WTC11 (cell line): ENCODE results near the gene DRD2. TPM values are rescaled to one million over a fixed set of nuclear protein-coding genes. Genes with fewer than 3 reads are reported as not detected.

Experiments
- ATAC-seq: fragments of 200-7000 bp; cut with Tn5 transposase; 2 replicates; pipeline ENCODE4 v1.10.0; 2021; ENCODE audit warnings: mild to moderate bottlenecking, moderate library complexity
- CTCF ChIA-PET: fragments of 300-600 bp; sonication (Branson Sonifier 250); formaldehyde crosslinking; loops from one replicate; lab custom pipeline; 2021; ENCODE audit warnings: antibody characterized with exemption; lab: Charles Lee
- POLR2A ChIA-PET: fragments of 350-600 bp; sonication (Branson Sonifier 250); formaldehyde crosslinking; loops from one replicate; lab custom pipeline; 2021; ENCODE audit warnings: antibody characterized with exemption; lab: Charles Lee
- DNase-seq: peaks from one replicate; pipeline ENCODE4 v3.0.0; 2021; ENCODE audit warnings: low spot score
- H3K27ac Mint-ChIP-seq: 2 replicates; pipeline ENCODE4 v1.8.0; 2021; ENCODE audit warnings: mixed read lengths
- H3K27me3 Mint-ChIP-seq: 2 replicates; pipeline ENCODE4 v1.8.0; 2021; ENCODE audit warnings: low read depth, mild to moderate bottlenecking, moderate library complexity, mixed read lengths
- H3K36me3 Mint-ChIP-seq: 2 replicates; pipeline ENCODE4 v1.8.0; 2021; ENCODE audit warnings: mixed read lengths
- H3K4me1 Mint-ChIP-seq: 2 replicates; pipeline ENCODE4 v1.8.0; 2022; ENCODE audit warnings: mixed read lengths
- H3K4me3 Mint-ChIP-seq: 2 replicates; pipeline ENCODE4 v1.8.0; 2021; ENCODE audit warnings: mild to moderate bottlenecking, moderate library complexity, mixed read lengths
- H3K9me3 Mint-ChIP-seq: 2 replicates; pipeline ENCODE4 v1.8.0; 2021; ENCODE audit warnings: mixed read lengths
- EMX1 ChIP-seq: fragments of 250-450 bp; sonication (Bioruptor Pico); IDR thresholded peaks from 2 replicates; pipeline ENCODE4 v1.8.0; 2021; ENCODE audit warnings: mild to moderate bottlenecking
- ESRRA ChIP-seq: sonication (generic); formaldehyde crosslinking; IDR thresholded peaks from 2 replicates; pipeline ENCODE4 v1.8.1; 2022; ENCODE audit warnings: mild to moderate bottlenecking, missing genetic modification reagents, borderline replicate concordance
- ETV6 ChIP-seq: sonication (generic); formaldehyde crosslinking; IDR thresholded peaks from 2 replicates; pipeline ENCODE4 v1.8.1; 2022; ENCODE audit warnings: mild to moderate bottlenecking, missing genetic modification reagents
- NFYB ChIP-seq: sonication (generic); formaldehyde crosslinking; conservative IDR thresholded peaks from 2 replicates; pipeline ENCODE4 v1.8.0; 2022; ENCODE audit warnings: low read depth, missing genetic modification reagents
- OVOL2 ChIP-seq: fragments of 250-450 bp; sonication (Bioruptor Pico); IDR thresholded peaks from 2 replicates; pipeline ENCODE4 v1.9.0; 2021; ENCODE audit warnings: mild to moderate bottlenecking, borderline replicate concordance
- TP53 ChIP-seq: sonication (generic); formaldehyde crosslinking; IDR thresholded peaks from 2 replicates; pipeline ENCODE4 v1.8.1; 2023; ENCODE audit warnings: mild to moderate bottlenecking, missing genetic modification reagents
- ZNF232 ChIP-seq: sonication (generic); formaldehyde crosslinking; IDR thresholded peaks from 2 replicates; pipeline ENCODE4 v1.8.0; 2022; ENCODE audit warnings: mild to moderate bottlenecking, missing genetic modification reagents
- ZNF263 ChIP-seq: sonication (generic); formaldehyde crosslinking; IDR thresholded peaks from 2 replicates; pipeline ENCODE4 v1.8.1; 2022; ENCODE audit warnings: low read depth, mild to moderate bottlenecking, moderate library complexity, missing genetic modification reagents
- ZNF416 ChIP-seq: fragments of 250-450 bp; sonication (Bioruptor Pico); IDR thresholded peaks from 2 replicates; pipeline ENCODE4 v1.9.0; 2021; ENCODE audit warnings: mild to moderate bottlenecking, inconsistent platforms
- ZNF423 ChIP-seq: fragments of 250-450 bp; sonication (Bioruptor Pico); IDR thresholded peaks from 2 replicates; pipeline ENCODE4 v2.1.2; 2022; ENCODE audit warnings: mild to moderate bottlenecking, moderate library complexity
- total RNA-seq: library from RNA; stranded (reverse); gene quantifications from 3 replicates; pipeline ENCODE4 v1.2.3, GENCODE V29; 2021
- TF ChIP-seq, protein P1 (sequence below): sonication (generic); formaldehyde crosslinking; IDR thresholded peaks from 2 replicates; pipeline ENCODE4 v1.8.1; 2022; ENCODE audit warnings: missing genetic modification reagents, borderline replicate concordance
- TF ChIP-seq, protein P2 (sequence below): sonication (generic); formaldehyde crosslinking; conservative IDR thresholded peaks from 2 replicates; pipeline ENCODE4 v1.8.1; 2023; ENCODE audit warnings: mild to moderate bottlenecking, low read depth, missing genetic modification reagents, moderate library complexity
- TF ChIP-seq, protein P3 (sequence below): sonication (generic); formaldehyde crosslinking; IDR thresholded peaks from 2 replicates; pipeline ENCODE4 v1.8.1; 2022; ENCODE audit warnings: mild to moderate bottlenecking, missing genetic modification reagents, moderate library complexity, borderline replicate concordance
- TF ChIP-seq, protein P4 (sequence below): sonication (generic); formaldehyde crosslinking; IDR thresholded peaks from 2 replicates; pipeline ENCODE4 v1.8.1; 2023; ENCODE audit warnings: mild to moderate bottlenecking, missing genetic modification reagents, moderate library complexity
- TF ChIP-seq, protein P5 (sequence below): fragments of 250-450 bp; sonication (Bioruptor Pico); IDR thresholded peaks from 2 replicates; pipeline ENCODE4 v1.9.0; 2021; ENCODE audit warnings: moderate library complexity, mild to moderate bottlenecking, inconsistent platforms, borderline replicate concordance
- TF ChIP-seq, protein P6 (sequence below): fragments of 200-600 bp; IDR thresholded peaks from 2 replicates; pipeline ENCODE4 v1.8.0; 2022; ENCODE audit warnings: antibody characterized with exemption
- TF ChIP-seq, protein P7 (sequence below): sonication (generic); formaldehyde crosslinking; IDR thresholded peaks from 2 replicates; pipeline ENCODE4 v1.8.0; 2022; ENCODE audit warnings: missing genetic modification reagents
- TF ChIP-seq, protein P8 (sequence below): fragments of 250-450 bp; sonication (Bioruptor Pico); IDR thresholded peaks from 2 replicates; pipeline ENCODE4 v1.9.0; 2021; ENCODE audit warnings: mild to moderate bottlenecking

Gene DRD2
- total RNA-seq, 1 experiment from 2014 or later, result 0.20 TPM

DNA sequence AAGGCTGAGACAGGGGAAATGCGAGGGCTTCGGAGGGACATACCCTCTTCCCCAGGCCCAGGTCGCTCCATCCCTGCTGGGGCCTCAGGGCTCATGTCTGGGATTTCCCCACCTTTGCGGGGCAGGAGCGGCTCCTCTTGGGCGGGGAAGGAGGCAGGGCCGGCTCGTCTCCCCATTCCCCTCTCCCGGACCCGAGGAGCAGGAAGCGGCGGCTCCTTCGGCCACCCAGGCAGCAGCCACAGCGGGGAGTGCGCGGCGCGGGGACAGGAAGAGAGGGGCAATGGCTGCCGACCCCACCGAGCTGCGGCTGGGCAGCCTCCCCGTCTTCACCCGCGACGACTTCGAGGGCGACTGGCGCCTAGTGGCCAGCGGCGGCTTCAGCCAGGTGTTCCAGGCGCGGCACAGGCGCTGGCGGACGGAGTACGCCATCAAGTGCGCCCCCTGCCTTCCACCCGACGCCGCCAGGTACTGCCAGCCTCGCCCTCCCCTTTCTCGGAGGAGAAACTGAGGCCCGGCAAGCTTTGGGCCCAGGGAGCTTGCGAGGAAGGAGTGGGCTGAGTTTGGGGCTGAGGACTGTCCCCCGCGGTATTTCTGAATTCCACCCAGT, 87.5 kb downstream of the DRD2 start, which contains the start of gene ANKK1:
Gene ANKK1, plus strand, starts transcription at position 175 of the 607 bp plus-strand sequence. Its CDS starts 106 bp downstream, at position 281.
- ATAC-seq (peak; percentile 88), DNase-seq (peak; percentile 80)
- Mint-ChIP-seq H3K4me1 (peaks cover 12% of the 10 kb centered on the region), H3K27ac (no peak within 1 kb of the TSS), H3K9me3 (no peaks in the 10 kb centered on the region), H3K27me3 (peaks cover 6% of the 10 kb centered on the region; the same call in 1 of the 2 replicates), H3K36me3 (no peaks in the 10 kb centered on the region), H3K4me3 (peak within 1 kb of the TSS; percentile 43)
- ChIA-PET CTCF (interaction anchor here (0.6 to 1.4 kb wide), 14 partner anchors 10 to 343 kb away, joined by 3 to 13 read pairs (median 3); partner anchors contain the start of gene TTC12), POLR2A (no interaction called here)
- TF ChIP-seq, protein P1, sequence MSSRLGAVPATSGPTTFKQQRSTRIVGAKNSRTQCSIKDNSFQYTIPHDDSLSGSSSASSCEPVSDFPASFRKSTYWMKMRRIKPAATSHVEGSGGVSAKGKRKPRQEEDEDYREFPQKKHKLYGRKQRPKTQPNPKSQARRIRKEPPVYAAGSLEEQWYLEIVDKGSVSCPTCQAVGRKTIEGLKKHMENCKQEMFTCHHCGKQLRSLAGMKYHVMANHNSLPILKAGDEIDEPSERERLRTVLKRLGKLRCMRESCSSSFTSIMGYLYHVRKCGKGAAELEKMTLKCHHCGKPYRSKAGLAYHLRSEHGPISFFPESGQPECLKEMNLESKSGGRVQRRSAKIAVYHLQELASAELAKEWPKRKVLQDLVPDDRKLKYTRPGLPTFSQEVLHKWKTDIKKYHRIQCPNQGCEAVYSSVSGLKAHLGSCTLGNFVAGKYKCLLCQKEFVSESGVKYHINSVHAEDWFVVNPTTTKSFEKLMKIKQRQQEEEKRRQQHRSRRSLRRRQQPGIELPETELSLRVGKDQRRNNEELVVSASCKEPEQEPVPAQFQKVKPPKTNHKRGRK, result no peak
- TF ChIP-seq ZNF232 (CRISPR knock-in tag) (peak; percentile 35; the same call in 1 of the 2 replicates), ZNF416 (CRISPR knock-in tag) (no peak; the same call in 1 of the 2 replicates), EMX1 (CRISPR knock-in tag) (no peak), OVOL2 (CRISPR knock-in tag) (no peak), ZNF263 (CRISPR knock-in tag) (no peak), ESRRA (CRISPR knock-in tag) (peak; percentile 74; the same call in 1 of the 2 replicates), TP53 (CRISPR knock-in tag) (peak; percentile 81; the same call in 1 of the 2 replicates), ZNF423 (CRISPR knock-in tag) (peak; percentile 66), NFYB (peak; percentile 33; the same call in 1 of the 2 replicates), ETV6 (peak; percentile 82; the same call in 1 of the 2 replicates)
- TF ChIP-seq, protein P2, sequence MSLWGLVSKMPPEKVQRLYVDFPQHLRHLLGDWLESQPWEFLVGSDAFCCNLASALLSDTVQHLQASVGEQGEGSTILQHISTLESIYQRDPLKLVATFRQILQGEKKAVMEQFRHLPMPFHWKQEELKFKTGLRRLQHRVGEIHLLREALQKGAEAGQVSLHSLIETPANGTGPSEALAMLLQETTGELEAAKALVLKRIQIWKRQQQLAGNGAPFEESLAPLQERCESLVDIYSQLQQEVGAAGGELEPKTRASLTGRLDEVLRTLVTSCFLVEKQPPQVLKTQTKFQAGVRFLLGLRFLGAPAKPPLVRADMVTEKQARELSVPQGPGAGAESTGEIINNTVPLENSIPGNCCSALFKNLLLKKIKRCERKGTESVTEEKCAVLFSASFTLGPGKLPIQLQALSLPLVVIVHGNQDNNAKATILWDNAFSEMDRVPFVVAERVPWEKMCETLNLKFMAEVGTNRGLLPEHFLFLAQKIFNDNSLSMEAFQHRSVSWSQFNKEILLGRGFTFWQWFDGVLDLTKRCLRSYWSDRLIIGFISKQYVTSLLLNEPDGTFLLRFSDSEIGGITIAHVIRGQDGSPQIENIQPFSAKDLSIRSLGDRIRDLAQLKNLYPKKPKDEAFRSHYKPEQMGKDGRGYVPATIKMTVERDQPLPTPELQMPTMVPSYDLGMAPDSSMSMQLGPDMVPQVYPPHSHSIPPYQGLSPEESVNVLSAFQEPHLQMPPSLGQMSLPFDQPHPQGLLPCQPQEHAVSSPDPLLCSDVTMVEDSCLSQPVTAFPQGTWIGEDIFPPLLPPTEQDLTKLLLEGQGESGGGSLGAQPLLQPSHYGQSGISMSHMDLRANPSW, result no peak
- TF ChIP-seq, protein P3, sequence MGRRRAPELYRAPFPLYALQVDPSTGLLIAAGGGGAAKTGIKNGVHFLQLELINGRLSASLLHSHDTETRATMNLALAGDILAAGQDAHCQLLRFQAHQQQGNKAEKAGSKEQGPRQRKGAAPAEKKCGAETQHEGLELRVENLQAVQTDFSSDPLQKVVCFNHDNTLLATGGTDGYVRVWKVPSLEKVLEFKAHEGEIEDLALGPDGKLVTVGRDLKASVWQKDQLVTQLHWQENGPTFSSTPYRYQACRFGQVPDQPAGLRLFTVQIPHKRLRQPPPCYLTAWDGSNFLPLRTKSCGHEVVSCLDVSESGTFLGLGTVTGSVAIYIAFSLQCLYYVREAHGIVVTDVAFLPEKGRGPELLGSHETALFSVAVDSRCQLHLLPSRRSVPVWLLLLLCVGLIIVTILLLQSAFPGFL, result no peak
- TF ChIP-seq, protein P4, sequence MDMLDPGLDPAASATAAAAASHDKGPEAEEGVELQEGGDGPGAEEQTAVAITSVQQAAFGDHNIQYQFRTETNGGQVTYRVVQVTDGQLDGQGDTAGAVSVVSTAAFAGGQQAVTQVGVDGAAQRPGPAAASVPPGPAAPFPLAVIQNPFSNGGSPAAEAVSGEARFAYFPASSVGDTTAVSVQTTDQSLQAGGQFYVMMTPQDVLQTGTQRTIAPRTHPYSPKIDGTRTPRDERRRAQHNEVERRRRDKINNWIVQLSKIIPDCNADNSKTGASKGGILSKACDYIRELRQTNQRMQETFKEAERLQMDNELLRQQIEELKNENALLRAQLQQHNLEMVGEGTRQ, result no peak
- TF ChIP-seq, protein P5, sequence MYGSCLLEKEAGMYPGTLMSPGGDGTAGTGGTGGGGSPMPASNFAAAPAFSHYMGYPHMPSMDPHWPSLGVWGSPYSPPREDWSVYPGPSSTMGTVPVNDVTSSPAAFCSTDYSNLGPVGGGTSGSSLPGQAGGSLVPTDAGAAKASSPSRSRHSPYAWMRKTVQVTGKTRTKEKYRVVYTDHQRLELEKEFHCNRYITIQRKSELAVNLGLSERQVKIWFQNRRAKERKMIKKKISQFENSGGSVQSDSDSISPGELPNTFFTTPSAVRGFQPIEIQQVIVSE (CRISPR knock-in tag), result no peak
- TF ChIP-seq, protein P6, sequence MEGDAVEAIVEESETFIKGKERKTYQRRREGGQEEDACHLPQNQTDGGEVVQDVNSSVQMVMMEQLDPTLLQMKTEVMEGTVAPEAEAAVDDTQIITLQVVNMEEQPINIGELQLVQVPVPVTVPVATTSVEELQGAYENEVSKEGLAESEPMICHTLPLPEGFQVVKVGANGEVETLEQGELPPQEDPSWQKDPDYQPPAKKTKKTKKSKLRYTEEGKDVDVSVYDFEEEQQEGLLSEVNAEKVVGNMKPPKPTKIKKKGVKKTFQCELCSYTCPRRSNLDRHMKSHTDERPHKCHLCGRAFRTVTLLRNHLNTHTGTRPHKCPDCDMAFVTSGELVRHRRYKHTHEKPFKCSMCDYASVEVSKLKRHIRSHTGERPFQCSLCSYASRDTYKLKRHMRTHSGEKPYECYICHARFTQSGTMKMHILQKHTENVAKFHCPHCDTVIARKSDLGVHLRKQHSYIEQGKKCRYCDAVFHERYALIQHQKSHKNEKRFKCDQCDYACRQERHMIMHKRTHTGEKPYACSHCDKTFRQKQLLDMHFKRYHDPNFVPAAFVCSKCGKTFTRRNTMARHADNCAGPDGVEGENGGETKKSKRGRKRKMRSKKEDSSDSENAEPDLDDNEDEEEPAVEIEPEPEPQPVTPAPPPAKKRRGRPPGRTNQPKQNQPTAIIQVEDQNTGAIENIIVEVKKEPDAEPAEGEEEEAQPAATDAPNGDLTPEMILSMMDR, result no peak; the same call in none of the 2 replicates
- TF ChIP-seq, protein P7, sequence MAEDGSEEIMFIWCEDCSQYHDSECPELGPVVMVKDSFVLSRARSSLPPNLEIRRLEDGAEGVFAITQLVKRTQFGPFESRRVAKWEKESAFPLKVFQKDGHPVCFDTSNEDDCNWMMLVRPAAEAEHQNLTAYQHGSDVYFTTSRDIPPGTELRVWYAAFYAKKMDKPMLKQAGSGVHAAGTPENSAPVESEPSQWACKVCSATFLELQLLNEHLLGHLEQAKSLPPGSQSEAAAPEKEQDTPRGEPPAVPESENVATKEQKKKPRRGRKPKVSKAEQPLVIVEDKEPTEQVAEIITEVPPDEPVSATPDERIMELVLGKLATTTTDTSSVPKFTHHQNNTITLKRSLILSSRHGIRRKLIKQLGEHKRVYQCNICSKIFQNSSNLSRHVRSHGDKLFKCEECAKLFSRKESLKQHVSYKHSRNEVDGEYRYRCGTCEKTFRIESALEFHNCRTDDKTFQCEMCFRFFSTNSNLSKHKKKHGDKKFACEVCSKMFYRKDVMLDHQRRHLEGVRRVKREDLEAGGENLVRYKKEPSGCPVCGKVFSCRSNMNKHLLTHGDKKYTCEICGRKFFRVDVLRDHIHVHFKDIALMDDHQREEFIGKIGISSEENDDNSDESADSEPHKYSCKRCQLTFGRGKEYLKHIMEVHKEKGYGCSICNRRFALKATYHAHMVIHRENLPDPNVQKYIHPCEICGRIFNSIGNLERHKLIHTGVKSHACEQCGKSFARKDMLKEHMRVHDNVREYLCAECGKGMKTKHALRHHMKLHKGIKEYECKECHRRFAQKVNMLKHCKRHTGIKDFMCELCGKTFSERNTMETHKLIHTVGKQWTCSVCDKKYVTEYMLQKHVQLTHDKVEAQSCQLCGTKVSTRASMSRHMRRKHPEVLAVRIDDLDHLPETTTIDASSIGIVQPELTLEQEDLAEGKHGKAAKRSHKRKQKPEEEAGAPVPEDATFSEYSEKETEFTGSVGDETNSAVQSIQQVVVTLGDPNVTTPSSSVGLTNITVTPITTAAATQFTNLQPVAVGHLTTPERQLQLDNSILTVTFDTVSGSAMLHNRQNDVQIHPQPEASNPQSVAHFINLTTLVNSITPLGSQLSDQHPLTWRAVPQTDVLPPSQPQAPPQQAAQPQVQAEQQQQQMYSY (CRISPR knock-in tag), result peak; percentile 35; the same call in 1 of the 2 replicates
- TF ChIP-seq, protein P8, sequence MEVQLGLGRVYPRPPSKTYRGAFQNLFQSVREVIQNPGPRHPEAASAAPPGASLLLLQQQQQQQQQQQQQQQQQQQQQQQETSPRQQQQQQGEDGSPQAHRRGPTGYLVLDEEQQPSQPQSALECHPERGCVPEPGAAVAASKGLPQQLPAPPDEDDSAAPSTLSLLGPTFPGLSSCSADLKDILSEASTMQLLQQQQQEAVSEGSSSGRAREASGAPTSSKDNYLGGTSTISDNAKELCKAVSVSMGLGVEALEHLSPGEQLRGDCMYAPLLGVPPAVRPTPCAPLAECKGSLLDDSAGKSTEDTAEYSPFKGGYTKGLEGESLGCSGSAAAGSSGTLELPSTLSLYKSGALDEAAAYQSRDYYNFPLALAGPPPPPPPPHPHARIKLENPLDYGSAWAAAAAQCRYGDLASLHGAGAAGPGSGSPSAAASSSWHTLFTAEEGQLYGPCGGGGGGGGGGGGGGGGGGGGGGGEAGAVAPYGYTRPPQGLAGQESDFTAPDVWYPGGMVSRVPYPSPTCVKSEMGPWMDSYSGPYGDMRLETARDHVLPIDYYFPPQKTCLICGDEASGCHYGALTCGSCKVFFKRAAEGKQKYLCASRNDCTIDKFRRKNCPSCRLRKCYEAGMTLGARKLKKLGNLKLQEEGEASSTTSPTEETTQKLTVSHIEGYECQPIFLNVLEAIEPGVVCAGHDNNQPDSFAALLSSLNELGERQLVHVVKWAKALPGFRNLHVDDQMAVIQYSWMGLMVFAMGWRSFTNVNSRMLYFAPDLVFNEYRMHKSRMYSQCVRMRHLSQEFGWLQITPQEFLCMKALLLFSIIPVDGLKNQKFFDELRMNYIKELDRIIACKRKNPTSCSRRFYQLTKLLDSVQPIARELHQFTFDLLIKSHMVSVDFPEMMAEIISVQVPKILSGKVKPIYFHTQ (CRISPR knock-in tag), result no peak
